Body of pancreas (tissue), 4 donors: ENCODE measurements around the gene GOLPH3. TPM values are rescaled to one million over a fixed set of nuclear protein-coding genes. Genes with fewer than 3 reads are reported as not detected.

ENCODE experiments used
- ATAC-seq: fragments of 150-250 bp; one replicate; pipeline ENCODE4 v1.9.1; 2016
- DNase-seq, 4 donors: peaks; one replicate each; pipeline ENCODE4 v3.0.0-alpha.2; 2019
- H3K27ac ChIP-seq, 4 donors: fragments of 200-600 bp; sonication (generic); 1 replicate in 3 of 4; 2 replicates in 1 of 4; pipeline versions ENCODE4 v1.5.1 to v1.6.1; 2016 to 2019; ENCODE audit warnings: mild to moderate bottlenecking in 1 of 4, mixed read lengths in 1 of 4, moderate library complexity in 1 of 4
- H3K27me3 ChIP-seq, 2 donors: fragments of 200-600 bp; sonication (generic); one replicate each; pipeline ENCODE4 v1.6.0; 2016; ENCODE audit warnings: mild to moderate bottlenecking in 1 of 2
- H3K36me3 ChIP-seq, 2 donors: fragments of 200-600 bp; sonication (generic); replicated peaks in 1 of 2; 2 replicates each; pipeline ENCODE4 v1.5.1; 2016; ENCODE audit warnings: low read depth in 2 of 2; ENCODE audit not compliant: insufficient read depth in 1 of 2
- H3K4me1 ChIP-seq: fragments of 200-600 bp; sonication (generic); one replicate; pipeline ENCODE4 v1.6.0; 2016
- H3K4me3 ChIP-seq, 2 donors: fragments of 200-600 bp; sonication (generic); 1 replicate in 1 of 2; 2 replicates in 1 of 2; pipeline ENCODE4 v1.5.1; 2016 to 2019
- H3K9me3 ChIP-seq, 3 donors: fragments of 200-600 bp; sonication (generic); 1 replicate in 2 of 3; 2 replicates in 1 of 3; pipeline ENCODE4 v1.5.1; 2016
- CTCF ChIP-seq, 7 experiments: fragments of 450-650 bp in 4 of 7; fragments of 200-600 bp in 3 of 7; sonication (generic) in 3 of 7; IDR thresholded peaks; one replicate each; pipeline ENCODE4 v1.5.1; 2016 to 2019; ENCODE audit warnings: antibody characterized with exemption in 7 of 7
- POLR2A ChIP-seq, 3 donors: fragments of 450-650 bp; IDR thresholded peaks; one replicate each; pipeline ENCODE4 v1.6.1; 2016; ENCODE audit warnings: antibody characterized with exemption in 3 of 3, mild to moderate bottlenecking in 2 of 3
- WGBS, 2 donors: methylation state at CpG; one replicate each; pipeline ENCODE4 v1.1.5; 2017; 5-methylcytosine and 5-hydroxymethylcytosine counted together
- intact Hi-C: fragments of 100-400 bp; cut with DNase I; formaldehyde crosslinking; loops from one replicate; pipeline ENCODE4 v1.15.1; 2023
- total RNA-seq, 2 donors: library from RNA; depleted of rRNA; stranded (reverse); fragments of >200 nt; gene quantifications; one replicate each; pipeline ENCODE4 v1.1.0, GENCODE V29; 2016

The GOLPH3 gene
- total RNA-seq, 2 donors from 2014 or later = 74.2 to 78.4 TPM

DNA sequence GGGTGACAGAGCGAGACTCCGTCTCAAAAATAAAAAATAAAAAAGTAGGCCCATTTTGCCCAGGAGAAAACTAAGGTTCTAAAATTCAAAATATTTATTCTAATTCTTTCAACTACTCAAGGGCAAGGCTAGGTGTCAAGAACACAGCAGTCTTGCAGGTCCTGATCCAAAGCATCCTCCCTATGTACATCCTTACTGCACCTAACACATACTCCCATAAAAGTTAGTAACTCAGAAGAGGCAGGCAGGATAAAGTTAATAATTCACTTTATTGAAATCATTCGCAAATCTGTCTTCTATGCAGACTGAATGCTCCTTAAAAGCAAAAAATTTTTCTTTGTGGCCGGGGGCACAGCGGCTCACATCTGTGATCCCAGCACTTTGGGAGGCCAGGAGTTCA is 11.1 kb downstream of the GOLPH3 start:
- intact Hi-C loops = no loop called here
- H3K4me3 ChIP-seq = no peak overlapping the region
- H3K27me3 ChIP-seq = no peaks in the 10 kb centered on the region
- WGBS, 2 donors = 66 to 71% methylated on average over 5 of the region's 5 CpGs
- no peaks in the 10 kb centered on the region for H3K9me3 ChIP-seq
- no peaks in the 10 kb centered on the region for H3K36me3 ChIP-seq
- peaks cover 56% of the 10 kb centered on the region for H3K4me1 ChIP-seq
- DNase-seq = no peak
- no peak for ATAC-seq
- TF ChIP-seq POLR2A (IDR thresholded peaks at IDR 0.05) (no peak), CTCF (IDR thresholded peaks at IDR 0.05) (no peak)
- H3K27ac ChIP-seq = no peak overlapping the region

GRCh38 chr5:32160228-32160627 is 13.9 kb downstream of the GOLPH3 start:
- Histone ChIP-seq H3K36me3 (no peaks in the 10 kb centered on the region), H3K27me3 (no peaks in the 10 kb centered on the region), H3K4me1 (peaks cover 59% of the 10 kb centered on the region), H3K27ac (no peak overlapping the region), H3K4me3 (no peak overlapping the region), H3K9me3 (no peaks in the 10 kb centered on the region)
- TF ChIP-seq CTCF (IDR thresholded peaks at IDR 0.05) = no peak
- DNase-seq (no peak), ATAC-seq (no peak)
- WGBS, 2 donors = 94 to 96% methylated on average over 1 of the region's 1 CpG
- intact Hi-C loops = no loop called here

GRCh38 chr5:32159328-32160072 is 14.6 kb downstream of the GOLPH3 start:
- no peak overlapping the region for H3K4me3 ChIP-seq
- WGBS, 2 donors = 43 to 53% methylated on average over 2 of the region's 2 CpGs
- H3K4me1 ChIP-seq = peaks cover 62% of the 10 kb centered on the region
- H3K27me3 ChIP-seq = no peaks in the 10 kb centered on the region
- no peaks in the 10 kb centered on the region for H3K9me3 ChIP-seq
- DNase-seq = no peak
- TF ChIP-seq CTCF (IDR thresholded peaks at IDR 0.05) (no peak), POLR2A (IDR thresholded peaks at IDR 0.05) (no peak)
- intact Hi-C loops = no loop called here
- no peaks in the 10 kb centered on the region for H3K36me3 ChIP-seq
- ATAC-seq = no peak
- no peak overlapping the region for H3K27ac ChIP-seq

DNA sequence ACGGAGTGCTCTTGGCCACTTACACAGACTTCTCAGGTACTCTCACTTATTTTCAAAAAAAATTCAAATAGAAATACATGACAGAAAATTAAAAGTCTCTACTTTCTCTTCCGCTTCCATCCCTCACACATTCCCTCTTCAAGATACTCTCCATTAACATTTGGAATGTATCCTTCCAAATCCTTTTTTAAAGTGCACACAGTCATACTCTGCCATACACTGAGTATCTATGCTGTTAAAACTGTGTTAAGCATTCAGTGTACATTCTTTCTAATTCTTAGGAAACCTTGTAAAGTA is 15.5 kb downstream of the GOLPH3 start:
- no peak overlapping the region for H3K27ac ChIP-seq
- no peak for DNase-seq
- no peaks in the 10 kb centered on the region for H3K27me3 ChIP-seq
- H3K9me3 ChIP-seq = no peaks in the 10 kb centered on the region
- TF ChIP-seq CTCF (IDR thresholded peaks at IDR 0.05) (no peak), POLR2A (IDR thresholded peaks at IDR 0.05) (no peak)
- intact Hi-C loops = no loop called here
- no peaks in the 10 kb centered on the region for H3K36me3 ChIP-seq
- 78 to 82% methylated on average over 2 of the region's 2 CpGs for WGBS, 2 donors
- peaks cover 65% of the 10 kb centered on the region for H3K4me1 ChIP-seq
- H3K4me3 ChIP-seq = no peak overlapping the region
- ATAC-seq = no peak

- DNase-seq = no peak
- H3K9me3 ChIP-seq = no peaks in the 10 kb centered on the region
- no peak overlapping the region for H3K4me3 ChIP-seq
- 55 to 69% methylated on average over 4 of the region's 4 CpGs for WGBS, 2 donors
- no peak overlapping the region for H3K27ac ChIP-seq
- H3K36me3 ChIP-seq = no peaks in the 10 kb centered on the region
- ATAC-seq = no peak
- H3K27me3 ChIP-seq = no peaks in the 10 kb centered on the region
- intact Hi-C loops = no loop called here
- TF ChIP-seq POLR2A (IDR thresholded peaks at IDR 0.05) (no peak), CTCF (IDR thresholded peaks at IDR 0.05) (no peak)
- peaks cover 78% of the 10 kb centered on the region for H3K4me1 ChIP-seq
Measured at GRCh38 chr5:32157078-32157477, 17.0 kb downstream of the GOLPH3 start.
